Measurements from ENCODE around the gene CLPX. TPM values are rescaled to one million over a fixed set of nuclear protein-coding genes. Genes with fewer than 3 reads are reported as not detected.
"Not testable (repeated sequence)": the region's sequence is repeated elsewhere in the genome, so short reads cannot be mapped to it uniquely, and the experiment has no call there.

The CLPX gene
- total and polyA plus RNA-seq, 12 donors: 8.5 to 67.6 (median 60.4) TPM

GRCh38 chr15:65101891-65102708 lies 83.0 kb downstream of the CLPX start:
- no peak overlapping the region for H3K4me3 ChIP-seq
- peaks cover 0 to 7% (median 0%) of the 10 kb centered on the region in 9 donors for H3K4me1 ChIP-seq
- no peak overlapping the region for H3K27ac ChIP-seq
- intact Hi-C loops (cut with DNase I): loop anchor here in 9 of 10 donors (1.0 to 10.0 kb wide), 6 partner anchors 47 to 70 kb away; no protein-coding TSS in a partner anchor
- 59 to 70% methylated on average over 67 to 75 of the region's 75 CpGs for WGBS, 2 donors
- no peak for TF ChIP-seq CTCF (IDR thresholded peaks at IDR 0.05)
- no peaks in the 10 kb centered on the region for H3K27me3 ChIP-seq
- peaks cover 0 to 86% (median 18%) of the 10 kb centered on the region in 9 donors for H3K36me3 ChIP-seq
- DNase-seq (no peak), ATAC-seq (peak in 7 of 8 donors; percentile 6 to 36 (median 20))
- no peaks in the 10 kb centered on the region for H3K9me3 ChIP-seq

- Histone ChIP-seq H3K27me3 (no peaks in the 10 kb centered on the region), H3K4me3 (no peak overlapping the region), H3K27ac (no peak overlapping the region), H3K4me1 (peaks cover 0 to 7% (median 0%) of the 10 kb centered on the region in 9 donors), H3K36me3 (peaks cover 0 to 90% (median 18%) of the 10 kb centered on the region in 9 donors), H3K9me3 (no peaks in the 10 kb centered on the region)
- DNase-seq (peak; percentile 69 to 70), ATAC-seq (peak in 7 of 8 donors; percentile 37 to 69 (median 60))
- peak; percentile 59 to 83 (median 77) for TF ChIP-seq CTCF (IDR thresholded peaks at IDR 0.05)
- intact Hi-C loops (cut with DNase I): loop anchor here in 9 of 10 donors (1.0 to 10.0 kb wide), 6 partner anchors 47 to 69 kb away; no protein-coding TSS in a partner anchor
- WGBS, 2 donors: 34 to 38% methylated on average over 9 of the region's 9 CpGs
Observed at GRCh38 chr15:65101411-65101890, 83.7 kb downstream of the CLPX start.

GRCh38 chr15:65100442-65100841 lies 84.7 kb downstream of the CLPX start:
- 87 to 94% methylated on average over 7 of the region's 7 CpGs for WGBS, 2 donors
- DNase-seq (no peak), ATAC-seq (no peak)
- Histone ChIP-seq H3K27me3 (no peaks in the 10 kb centered on the region), H3K36me3 (peaks cover 0 to 83% (median 14%) of the 10 kb centered on the region in 9 donors), H3K4me1 (peaks cover 0 to 7% (median 0%) of the 10 kb centered on the region in 9 donors), H3K4me3 (no peak overlapping the region), H3K27ac (no peak overlapping the region), H3K9me3 (no peaks in the 10 kb centered on the region)
- no peak for TF ChIP-seq CTCF (IDR thresholded peaks at IDR 0.05)
- intact Hi-C loops (cut with DNase I): loop anchor here in 8 of 10 donors (2.0 to 10.0 kb wide), 5 partner anchors 46 to 68 kb away; no protein-coding TSS in a partner anchor

GRCh38 chr15:65099801-65100200 lies 85.3 kb downstream of the CLPX start:
- 96 to 97% methylated on average over 10 of the region's 10 CpGs for WGBS, 2 donors
- not testable (repeated sequence) for H3K27me3 ChIP-seq, H3K4me3 ChIP-seq, H3K9me3 ChIP-seq, H3K27ac ChIP-seq, DNase-seq, ATAC-seq
- peaks cover 0 to 76% (median 9%) of the 10 kb centered on the region in 9 donors for H3K36me3 ChIP-seq
- intact Hi-C loops (cut with DNase I): loop anchor here in 9 of 10 donors (2.0 to 10.0 kb wide), 6 partner anchors 42 to 68 kb away; no protein-coding TSS in a partner anchor
- peaks cover 0 to 11% (median under 1%) of the 10 kb centered on the region in 9 donors for H3K4me1 ChIP-seq
